ENCODE results near the gene PAK4. TPM values are rescaled to one million over a fixed set of nuclear protein-coding genes. Genes with fewer than 3 reads are reported as not detected.
"Not testable (repeated sequence)": the region's sequence is repeated elsewhere in the genome, so short reads cannot be mapped to it uniquely, and the experiment has no call there.

PAK4 gene
- total RNA-seq, 2 experiments from 2014 or later, result 16.5 to 17.9 TPM

- ChIA-PET POLR2A (no interaction called here), CTCF (interaction anchor here (0.6 to 1.4 kb wide), 4 partner anchors 23 to 129 kb away, joined by 3 to 5 read pairs (median 3); no protein-coding TSS in a partner anchor)
- no peaks in the 10 kb centered on the region for H3K9me3 Mint-ChIP-seq
- no peak overlapping the region for H3K27ac Mint-ChIP-seq
- H3K4me3 Mint-ChIP-seq, result no peak overlapping the region
- peaks cover 6% of the 10 kb centered on the region for H3K27me3 Mint-ChIP-seq
- H3K36me3 Mint-ChIP-seq (ENCODE audit: low read depth), result no peaks in the 10 kb centered on the region
- H3K4me1 Mint-ChIP-seq, result peaks cover 5% of the 10 kb centered on the region
- DNase-seq, result no peak
Observed at GRCh38 chr19:39109641-39110040, 15.9 kb upstream of the PAK4 start.

- CTCF ChIA-PET, result interaction anchor here (0.6 to 1.4 kb wide), 3 partner anchors 22 to 128 kb away, joined by 3 to 5 read pairs (median 3); no protein-coding TSS in a partner anchor
- POLR2A ChIA-PET, result no interaction called here
- Mint-ChIP-seq H3K4me1 (peaks cover 5% of the 10 kb centered on the region), H3K9me3 (no peaks in the 10 kb centered on the region), H3K4me3 (no peak overlapping the region), H3K36me3 (ENCODE audit: low read depth) (no peaks in the 10 kb centered on the region), H3K27ac (no peak overlapping the region), H3K27me3 (peaks cover 6% of the 10 kb centered on the region)
- DNase-seq, result peak; percentile 76
Observed at GRCh38 chr19:39110263-39110967, 15.2 kb upstream of the PAK4 start.

DNA sequence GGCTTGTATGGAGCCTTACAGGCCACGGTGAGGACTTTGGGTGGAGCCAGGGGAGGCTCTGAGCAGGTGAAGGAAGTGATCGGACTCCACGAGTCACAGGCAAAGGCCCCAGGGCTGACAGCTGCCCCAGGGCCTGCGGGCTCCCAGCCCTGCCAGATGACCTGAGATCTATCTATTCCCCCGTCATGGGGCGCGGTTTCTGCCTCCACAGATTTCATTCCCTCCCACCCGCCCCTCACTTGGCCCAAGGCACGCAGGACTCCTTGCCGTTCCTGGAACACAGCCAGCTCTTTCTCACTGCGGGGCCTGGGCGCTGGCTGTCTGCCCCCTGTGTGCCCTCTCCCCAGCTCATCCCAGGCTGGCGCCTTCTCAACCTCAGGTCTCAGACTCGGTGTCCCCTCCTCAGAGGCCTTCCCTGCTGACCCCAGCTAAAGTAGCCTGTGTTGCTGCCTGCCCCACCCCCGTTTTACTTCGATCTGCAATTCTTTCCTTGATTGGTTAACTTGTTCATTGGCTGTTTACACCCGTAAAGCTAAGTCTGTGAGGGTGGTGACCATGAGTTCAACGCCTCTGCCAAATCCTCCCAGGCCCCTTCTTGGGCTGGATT lies 13.9 kb upstream of the PAK4 start:
- no peak for DNase-seq
- ChIA-PET POLR2A (no interaction called here), CTCF (interaction anchor here (1.0 to 1.4 kb wide), 2 partner anchors 29 to 421 kb away, joined by 3 to 4 read pairs; partner anchors contain the start of gene EID2B)
- no peaks in the 10 kb centered on the region for H3K36me3 Mint-ChIP-seq (ENCODE audit: low read depth)
- no peak overlapping the region for H3K4me3 Mint-ChIP-seq
- no peaks in the 10 kb centered on the region for H3K9me3 Mint-ChIP-seq
- H3K27ac Mint-ChIP-seq, result no peak overlapping the region
- peaks cover 8% of the 10 kb centered on the region for H3K27me3 Mint-ChIP-seq
- peaks cover 5% of the 10 kb centered on the region for H3K4me1 Mint-ChIP-seq

GRCh38 chr19:39112338-39112890 lies 13.2 kb upstream of the PAK4 start:
- POLR2A ChIA-PET, result no interaction called here
- H3K27me3 Mint-ChIP-seq, result peaks cover 8% of the 10 kb centered on the region
- H3K36me3 Mint-ChIP-seq (ENCODE audit: low read depth), result no peaks in the 10 kb centered on the region
- no peak for DNase-seq
- H3K9me3 Mint-ChIP-seq, result no peaks in the 10 kb centered on the region
- no peak overlapping the region for H3K4me3 Mint-ChIP-seq
- H3K4me1 Mint-ChIP-seq, result peaks cover 5% of the 10 kb centered on the region
- CTCF ChIA-PET, result interaction anchor here (1.4 kb wide), 1 partner anchor 28 kb away, joined by 4 read pairs; no protein-coding TSS in a partner anchor
- no peak overlapping the region for H3K27ac Mint-ChIP-seq

GRCh38 chr19:39113199-39113598 lies 12.4 kb upstream of the PAK4 start:
- DNase-seq, result no peak
- Mint-ChIP-seq H3K36me3 (ENCODE audit: low read depth) (no peaks in the 10 kb centered on the region), H3K4me1 (peaks cover 5% of the 10 kb centered on the region), H3K4me3 (no peak overlapping the region), H3K9me3 (no peaks in the 10 kb centered on the region), H3K27ac (no peak overlapping the region), H3K27me3 (peaks cover 8% of the 10 kb centered on the region)
- POLR2A ChIA-PET, result no interaction called here
- CTCF ChIA-PET, result no interaction called here

DNA sequence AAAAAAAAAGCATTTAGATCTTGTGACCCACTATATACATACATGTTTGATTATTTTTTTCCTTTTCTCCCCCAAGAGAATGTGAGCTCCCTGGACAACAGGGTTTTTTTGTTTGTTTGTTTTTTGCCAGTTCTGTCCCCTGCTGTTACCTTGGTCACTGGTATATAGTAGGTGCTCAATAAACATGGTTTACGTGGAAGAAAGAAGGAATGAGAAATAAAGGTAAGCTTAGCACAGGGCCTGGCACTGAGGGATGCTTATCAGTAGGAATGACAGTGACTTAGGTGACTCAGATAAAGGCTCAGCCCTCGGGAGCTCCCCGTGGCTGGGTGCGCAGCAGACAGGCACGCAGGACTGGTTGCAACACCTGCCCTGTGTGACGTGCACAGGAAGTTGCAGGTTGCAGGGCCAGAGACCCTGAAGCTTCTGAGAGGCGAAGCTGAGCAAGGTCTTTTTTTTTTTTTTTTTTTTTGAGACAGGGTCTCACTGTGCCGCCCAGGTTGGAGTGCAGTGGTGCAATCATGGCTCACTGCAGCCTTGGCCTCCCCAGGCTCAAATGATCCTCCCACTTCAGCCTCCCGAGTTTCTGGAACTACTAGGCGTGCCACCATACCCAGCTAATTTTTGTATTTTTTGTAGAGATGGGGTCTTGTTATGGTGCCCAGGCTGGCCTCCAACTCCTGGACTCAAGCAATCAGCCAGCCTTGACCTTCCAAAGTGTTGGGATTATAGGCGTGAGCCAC lies 10.3 kb upstream of the PAK4 start:
- DNase-seq, result no peak
- Mint-ChIP-seq H3K4me3 (no peak overlapping the region), H3K27me3 (peaks cover 8% of the 10 kb centered on the region), H3K9me3 (no peaks in the 10 kb centered on the region), H3K4me1 (peaks cover 5% of the 10 kb centered on the region), H3K36me3 (ENCODE audit: low read depth) (no peaks in the 10 kb centered on the region), H3K27ac (no peak overlapping the region)
- CTCF ChIA-PET, result no interaction called here
- POLR2A ChIA-PET, result no interaction called here

- H3K27me3 Mint-ChIP-seq, result peaks cover 12% of the 10 kb centered on the region
- CTCF ChIA-PET, result interaction anchor here (0.6 kb wide), 1 partner anchor 224 kb away, joined by 3 read pairs; no protein-coding TSS in a partner anchor
- H3K27ac Mint-ChIP-seq; DNase-seq; H3K4me3 Mint-ChIP-seq; H3K9me3 Mint-ChIP-seq; H3K36me3 Mint-ChIP-seq (ENCODE audit: low read depth); H3K4me1 Mint-ChIP-seq: not testable (repeated sequence)
- POLR2A ChIA-PET, result interaction anchor here (0.6 kb wide), 1 partner anchor 82 kb away, joined by 3 read pairs; no protein-coding TSS in a partner anchor
Observed at GRCh38 chr19:39117023-39117422, 8.6 kb upstream of the PAK4 start.

DNA sequence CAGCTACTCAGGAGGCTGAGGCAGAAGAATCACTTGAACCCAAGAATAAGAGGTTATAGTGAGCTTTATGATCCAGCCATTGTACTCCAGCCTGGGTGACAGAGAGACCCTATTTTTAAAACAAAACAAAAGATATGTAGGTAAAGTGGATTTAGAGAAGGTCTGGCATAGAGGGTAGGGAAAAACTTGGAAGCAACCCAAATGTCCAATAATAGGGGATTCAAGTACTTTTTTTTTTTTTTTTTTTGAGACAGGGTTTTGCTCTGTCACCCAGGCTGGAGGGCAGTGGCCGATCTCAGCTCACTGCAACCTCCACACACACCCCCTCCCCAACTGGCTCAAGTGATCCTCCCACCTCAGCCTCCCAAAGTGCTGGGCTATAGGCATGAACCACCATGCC lies 5.8 kb upstream of the PAK4 start:
- H3K4me3 Mint-ChIP-seq, result no peak overlapping the region
- H3K27ac Mint-ChIP-seq, result no peak overlapping the region
- DNase-seq, result no peak
- H3K4me1 Mint-ChIP-seq, result peaks cover 20% of the 10 kb centered on the region
- H3K27me3 Mint-ChIP-seq, result peaks cover 7% of the 10 kb centered on the region
- ChIA-PET CTCF (interaction anchor here (0.8 kb wide), 1 partner anchor 210 kb away, joined by 3 read pairs; no protein-coding TSS in a partner anchor), POLR2A (no interaction called here)
- H3K9me3 Mint-ChIP-seq, result no peaks in the 10 kb centered on the region
- H3K36me3 Mint-ChIP-seq (ENCODE audit: low read depth), result no peaks in the 10 kb centered on the region

- ChIA-PET POLR2A (no interaction called here), CTCF (interaction anchor here (0.6 to 1.0 kb wide), 4 partner anchors 15 to 784 kb away, joined by 3 to 7 read pairs (median 4); partner anchors contain the start of gene PLEKHG2)
- H3K36me3 Mint-ChIP-seq (ENCODE audit: low read depth), result peaks cover 1% of the 10 kb centered on the region
- peaks cover 43% of the 10 kb centered on the region for H3K4me1 Mint-ChIP-seq
- no peaks in the 10 kb centered on the region for H3K9me3 Mint-ChIP-seq
- DNase-seq, result no peak
- H3K27me3 Mint-ChIP-seq, result peaks cover 5% of the 10 kb centered on the region
- H3K27ac Mint-ChIP-seq, result no peak overlapping the region
- H3K4me3 Mint-ChIP-seq, result peak overlapping the region; percentile 27
Observed at GRCh38 chr19:39122934-39123731, 2.5 kb upstream of the PAK4 start.

- no peak overlapping the region for H3K27ac Mint-ChIP-seq
- H3K4me1 Mint-ChIP-seq, result peaks cover 43% of the 10 kb centered on the region
- H3K4me3 Mint-ChIP-seq, result peak overlapping the region; percentile 51
- CTCF ChIA-PET, result no interaction called here
- POLR2A ChIA-PET, result no interaction called here
- peaks cover 5% of the 10 kb centered on the region for H3K27me3 Mint-ChIP-seq
- H3K9me3 Mint-ChIP-seq, result no peaks in the 10 kb centered on the region
- peaks cover 1% of the 10 kb centered on the region for H3K36me3 Mint-ChIP-seq (ENCODE audit: low read depth)
- DNase-seq, result no peak
Observed at GRCh38 chr19:39124136-39124764, 1.3 kb upstream of the PAK4 start.

DNA sequence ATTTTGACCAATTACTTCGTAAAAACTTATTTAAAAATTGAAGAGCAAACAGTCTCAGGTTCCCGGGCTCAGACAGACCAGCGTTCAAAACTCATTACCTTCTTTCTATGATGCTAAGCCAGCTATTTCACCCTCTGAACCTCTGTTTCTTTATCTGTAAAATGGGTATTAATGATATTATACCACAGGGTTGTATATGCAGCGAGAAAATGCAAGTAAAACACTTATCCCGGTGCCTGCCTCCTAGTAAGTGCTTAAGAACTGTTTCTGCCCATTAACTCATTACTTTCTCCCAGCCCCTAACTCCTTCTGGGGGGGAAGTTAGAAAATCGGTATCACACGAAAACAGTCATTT lies 410 bp upstream of the PAK4 start:
- peaks cover 43% of the 10 kb centered on the region for H3K4me1 Mint-ChIP-seq
- H3K27ac Mint-ChIP-seq, result peak overlapping the region; percentile 87
- DNase-seq, result no peak
- ChIA-PET CTCF (no interaction called here), POLR2A (no interaction called here)
- peak overlapping the region; percentile 85 for H3K4me3 Mint-ChIP-seq
- no peaks in the 10 kb centered on the region for H3K9me3 Mint-ChIP-seq
- H3K27me3 Mint-ChIP-seq, result peaks cover 5% of the 10 kb centered on the region
- H3K36me3 Mint-ChIP-seq (ENCODE audit: low read depth), result peaks cover 1% of the 10 kb centered on the region

Data from activated CD4-positive, alpha-beta T cell treated with anti-CD3 and anti-CD28 coated beads, Interleukin-2, amount 10 ng/mL, durations not matched to agents 7 days and 5 days (primary cell).